Measurements from ENCODE around the gene CXXC1.
"Not testable (repeated sequence)": the region's sequence is repeated elsewhere in the genome, so short reads cannot be mapped to it uniquely, and the experiment has no call there.

CXXC1 gene

GRCh38 chr18:50273203-50274043 lies 14.1 kb downstream of the CXXC1 start:
- DNase-seq: no peak

GRCh38 chr18:50272568-50272967 lies 14.9 kb downstream of the CXXC1 start:
- no peak for DNase-seq

- peak; percentile 82 to 86 for DNase-seq
Measured at GRCh38 chr18:50268022-50268747, 19.3 kb downstream of the CXXC1 start.

GRCh38 chr18:50266248-50266704 lies 21.2 kb downstream of the CXXC1 start, which contains the start of gene CFAP53:
TSS of gene CFAP53 (minus strand) at chr18:50266495. CDS start at chr18:50266404, 91 bp downstream.
- peak; percentile 88 to 91 for DNase-seq

- no peak for DNase-seq
Measured at GRCh38 chr18:50262977-50263376, 24.5 kb downstream of the CXXC1 start.

- DNase-seq: no peak
Measured at GRCh38 chr18:50250935-50251334, 36.6 kb downstream of the CXXC1 start.

- DNase-seq: no peak
Measured at GRCh38 chr18:50249576-50249975, 37.9 kb downstream of the CXXC1 start.

GRCh38 chr18:50247561-50247960 lies 39.9 kb downstream of the CXXC1 start:
- DNase-seq: no peak

GRCh38 chr18:50241768-50242167 lies 45.7 kb downstream of the CXXC1 start:
- DNase-seq: not testable (repeated sequence)

- peak in 1 of 2 experiments; percentile 5 for DNase-seq
Measured at GRCh38 chr18:50240080-50240563, 47.4 kb downstream of the CXXC1 start.

GRCh38 chr18:50232419-50232818 lies 55.1 kb downstream of the CXXC1 start:
- DNase-seq: no peak
